Neural cell (in vitro differentiated cells): ENCODE data around the gene TEX22.

Experiments
- EP300 ChIP-seq: fragments of 450-650 bp; conservative IDR thresholded peaks from 2 replicates; pipeline ENCODE4 v1.6.1; 2014; ENCODE audit warnings: antibody characterized with exemption, mild to moderate bottlenecking, moderate library complexity; ENCODE audit not compliant: poor library complexity, severe bottlenecking
- EZH2 ChIP-seq: fragments of 200-600, 300-800 bp; shearing (Covaris generic), sonication (generic); IDR thresholded peaks from 2 replicates; pipeline ENCODE4 v1.6.1; 2014; ENCODE audit warnings: antibody characterized with exemption, low read length, borderline replicate concordance, mild to moderate bottlenecking; ENCODE audit not compliant: insufficient read depth, poor library complexity, severe bottlenecking
- POLR2AphosphoS5 ChIP-seq: IDR thresholded peaks from 2 replicates; pipeline ENCODE4 v1.6.1; 2012
- SMC3 ChIP-seq: fragments of 450-650 bp; conservative IDR thresholded peaks from 2 replicates; pipeline ENCODE4 v1.6.1; 2014; ENCODE audit warnings: antibody characterized with exemption, mild to moderate bottlenecking, moderate library complexity; ENCODE audit not compliant: poor library complexity
- TF ChIP-seq, protein P1 (sequence below): fragments of 450-650 bp; IDR thresholded peaks from 2 replicates; pipeline ENCODE4 v1.5.1; 2014; ENCODE audit warnings: antibody characterized with exemption, mild to moderate bottlenecking, moderate library complexity; ENCODE audit not compliant: poor library complexity, severe bottlenecking

DNA sequence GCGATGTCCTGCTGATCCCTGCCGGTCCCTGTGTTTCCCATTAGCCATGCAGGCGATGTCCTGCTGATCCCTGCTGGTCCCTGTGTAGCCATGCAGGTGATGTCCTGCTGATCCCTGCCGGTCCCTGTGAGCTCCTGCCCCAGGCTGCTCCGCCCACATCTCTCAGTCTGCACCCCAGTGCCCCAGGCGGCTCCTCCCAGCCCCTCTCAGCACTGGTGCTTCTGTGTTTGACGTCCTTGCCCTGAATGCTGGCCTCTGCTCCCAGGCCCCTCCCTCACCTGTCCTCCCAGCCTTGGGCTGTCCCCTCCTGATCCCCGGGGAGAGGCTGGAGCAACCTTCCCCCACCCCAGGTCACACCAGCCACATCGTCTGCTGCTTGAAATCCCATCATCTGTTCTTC lies 41.4 kb upstream of the TEX22 start:
- TF ChIP-seq EZH2 = no peak
- TF ChIP-seq, protein P1, sequence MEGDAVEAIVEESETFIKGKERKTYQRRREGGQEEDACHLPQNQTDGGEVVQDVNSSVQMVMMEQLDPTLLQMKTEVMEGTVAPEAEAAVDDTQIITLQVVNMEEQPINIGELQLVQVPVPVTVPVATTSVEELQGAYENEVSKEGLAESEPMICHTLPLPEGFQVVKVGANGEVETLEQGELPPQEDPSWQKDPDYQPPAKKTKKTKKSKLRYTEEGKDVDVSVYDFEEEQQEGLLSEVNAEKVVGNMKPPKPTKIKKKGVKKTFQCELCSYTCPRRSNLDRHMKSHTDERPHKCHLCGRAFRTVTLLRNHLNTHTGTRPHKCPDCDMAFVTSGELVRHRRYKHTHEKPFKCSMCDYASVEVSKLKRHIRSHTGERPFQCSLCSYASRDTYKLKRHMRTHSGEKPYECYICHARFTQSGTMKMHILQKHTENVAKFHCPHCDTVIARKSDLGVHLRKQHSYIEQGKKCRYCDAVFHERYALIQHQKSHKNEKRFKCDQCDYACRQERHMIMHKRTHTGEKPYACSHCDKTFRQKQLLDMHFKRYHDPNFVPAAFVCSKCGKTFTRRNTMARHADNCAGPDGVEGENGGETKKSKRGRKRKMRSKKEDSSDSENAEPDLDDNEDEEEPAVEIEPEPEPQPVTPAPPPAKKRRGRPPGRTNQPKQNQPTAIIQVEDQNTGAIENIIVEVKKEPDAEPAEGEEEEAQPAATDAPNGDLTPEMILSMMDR = no peak
- no peak for TF ChIP-seq EP300
- no peak for TF ChIP-seq POLR2AphosphoS5
- no peak for TF ChIP-seq SMC3
